Stimulated activated CD4-positive, alpha-beta T cell treated with anti-CD3 and anti-CD28 coated beads, TNF-alpha, amount 100 ng/mL, for 48 hours (primary cell): Measurements from ENCODE around the gene PTPRM.

Experiments used
- DNase-seq, 3 donors: peaks; one replicate each; pipeline ENCODE4 v3.0.0-alpha.2; 2020; ENCODE audit warnings: low read depth in 3 of 3

The PTPRM gene

DNA sequence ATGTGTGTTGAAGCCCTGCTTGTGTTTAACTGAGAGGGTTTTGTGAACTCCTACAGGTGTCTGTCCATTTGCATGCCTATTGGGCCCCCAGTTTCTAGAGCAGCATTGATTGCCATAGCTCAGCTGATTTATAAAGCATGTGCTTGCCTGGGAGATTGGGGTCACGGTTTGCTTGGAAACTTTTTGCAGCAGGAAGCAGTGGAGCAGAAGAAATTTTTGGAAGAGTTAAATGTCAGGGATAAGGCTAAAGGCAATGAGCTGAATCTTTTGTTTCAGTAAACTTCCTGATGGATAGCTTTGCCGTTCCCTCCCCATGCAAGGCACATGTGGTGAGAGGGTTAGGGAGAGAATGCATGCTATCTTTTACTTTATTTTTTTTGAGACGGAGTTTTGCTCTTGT, 102.2 kb downstream of the PTPRM start:
- no peak for DNase-seq

DNA sequence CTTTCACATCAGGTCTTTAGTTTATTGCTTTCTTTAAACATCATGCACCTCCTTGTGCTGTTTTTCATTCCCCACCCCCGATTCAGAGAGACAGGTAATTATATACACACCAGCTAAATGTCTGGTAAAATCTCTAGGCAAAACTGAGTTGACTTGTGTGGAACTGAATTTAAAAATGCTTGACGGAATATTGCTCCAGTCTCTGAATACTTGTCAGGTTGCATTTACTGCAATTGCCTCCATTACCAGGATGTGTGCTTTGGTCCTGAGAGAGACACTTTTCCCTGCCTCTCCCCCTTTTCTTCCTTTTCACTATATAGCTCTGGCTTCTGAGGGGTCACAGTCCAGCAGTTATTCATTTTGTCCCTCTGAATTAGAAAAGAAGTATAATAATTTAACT, 104.0 kb downstream of the PTPRM start:
- no peak for DNase-seq

DNA sequence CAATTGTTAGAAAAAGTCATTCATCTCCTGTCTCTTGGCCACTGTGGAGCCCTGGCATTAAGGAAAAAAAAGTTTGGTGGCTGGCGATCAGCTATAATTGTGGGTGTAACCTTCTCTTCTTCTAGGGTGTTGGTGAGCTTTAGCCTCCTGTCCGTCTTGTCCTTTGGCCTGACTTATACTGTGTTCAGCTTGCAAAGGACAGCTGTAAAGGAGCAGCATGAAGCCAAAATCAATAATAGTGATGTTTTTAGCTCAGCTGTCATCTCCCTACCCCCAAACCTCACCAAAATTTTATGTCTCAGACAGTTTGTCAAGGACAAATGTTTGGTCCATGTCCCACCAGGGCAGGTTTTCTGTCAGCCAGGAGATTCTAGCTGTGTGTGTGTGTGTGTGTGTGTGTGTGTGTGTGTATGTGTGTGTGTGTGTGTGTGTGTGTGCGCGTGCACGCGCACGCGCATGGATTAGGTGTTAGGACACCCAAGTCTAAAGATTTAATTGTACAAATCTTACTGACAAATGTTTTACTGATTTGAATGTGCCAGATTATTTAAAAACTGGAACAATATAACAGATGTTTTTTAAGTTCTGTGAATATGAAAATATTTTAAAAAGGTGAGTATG, 109.2 kb downstream of the PTPRM start:
- DNase-seq, result no peak

DNA sequence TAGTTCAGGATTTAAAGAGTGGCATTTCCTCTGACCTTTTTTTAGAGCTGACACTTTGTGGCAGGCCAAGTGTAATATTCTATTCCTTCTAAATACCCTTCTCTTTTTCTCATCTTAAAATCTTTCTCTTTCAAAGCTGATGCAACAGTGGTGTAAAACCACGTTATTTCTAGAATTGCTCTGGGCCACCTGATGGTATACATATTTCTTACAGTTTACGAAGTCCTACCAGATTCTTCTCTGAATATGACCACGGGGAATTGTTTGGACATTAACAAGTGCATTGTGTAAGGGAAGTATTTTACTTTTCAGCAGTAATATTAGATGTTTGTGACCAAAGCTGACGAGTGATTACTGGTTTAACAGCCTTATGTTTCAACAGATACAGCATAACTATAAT, 109.9 kb downstream of the PTPRM start:
- DNase-seq, result no peak

DNA sequence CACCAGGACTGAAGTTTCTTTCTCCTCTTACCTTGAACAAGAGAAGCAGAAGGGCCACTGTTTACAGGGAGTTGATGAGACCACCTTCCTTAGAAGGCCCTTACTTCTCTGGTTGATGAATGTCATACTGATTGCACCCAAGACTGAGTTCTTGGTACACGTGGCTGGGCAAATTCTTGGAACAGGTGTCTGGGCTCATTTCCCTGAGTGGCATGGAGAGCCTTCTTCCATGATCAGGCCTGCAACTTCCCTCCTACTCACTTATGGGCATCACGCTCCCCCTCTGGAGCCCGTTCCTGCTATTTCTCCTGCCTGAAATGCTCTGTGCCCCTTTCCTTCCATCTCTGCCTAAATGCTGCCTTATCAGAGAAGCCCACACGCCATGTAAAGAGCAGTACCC, 110.3 kb downstream of the PTPRM start:
- DNase-seq, result no peak

DNA sequence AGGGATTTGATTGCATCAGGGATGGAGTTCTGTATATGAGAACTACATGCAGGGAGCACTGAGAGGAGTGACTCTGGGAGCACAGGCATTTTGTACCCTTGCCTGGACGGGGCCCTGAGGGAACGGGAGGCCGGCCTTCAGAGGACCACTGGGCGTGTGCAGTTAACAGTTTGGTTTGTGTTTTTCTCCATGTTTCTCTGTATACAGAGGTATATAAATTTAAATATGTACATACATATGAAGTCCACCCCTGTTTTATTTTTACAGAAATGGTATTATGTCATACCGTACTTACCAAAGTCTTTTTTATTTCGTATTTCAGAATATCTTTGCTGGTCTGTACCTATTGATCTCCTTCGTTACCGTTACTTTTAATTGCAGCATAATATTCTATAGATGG, 111.3 kb downstream of the PTPRM start:
- DNase-seq, result no peak

DNA sequence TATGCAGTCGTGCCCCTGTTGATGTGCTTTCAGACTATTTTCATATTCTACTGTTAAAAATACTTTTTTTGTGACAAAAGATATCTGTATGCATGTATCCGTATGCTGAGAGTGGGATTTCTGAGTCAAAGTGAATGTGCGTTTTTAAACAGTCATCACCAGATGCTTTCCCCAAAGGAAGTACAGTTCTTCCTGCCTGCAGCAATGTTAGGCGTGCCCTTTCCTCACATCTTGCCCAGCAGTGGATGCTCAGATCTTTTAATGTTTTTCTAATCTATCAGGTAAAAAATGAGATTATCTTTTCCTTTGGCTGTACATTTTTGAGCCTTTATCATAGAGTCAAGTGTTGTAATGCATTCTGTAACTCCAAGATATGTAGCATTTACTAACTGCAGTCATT, 111.7 kb downstream of the PTPRM start:
- no peak for DNase-seq

DNA sequence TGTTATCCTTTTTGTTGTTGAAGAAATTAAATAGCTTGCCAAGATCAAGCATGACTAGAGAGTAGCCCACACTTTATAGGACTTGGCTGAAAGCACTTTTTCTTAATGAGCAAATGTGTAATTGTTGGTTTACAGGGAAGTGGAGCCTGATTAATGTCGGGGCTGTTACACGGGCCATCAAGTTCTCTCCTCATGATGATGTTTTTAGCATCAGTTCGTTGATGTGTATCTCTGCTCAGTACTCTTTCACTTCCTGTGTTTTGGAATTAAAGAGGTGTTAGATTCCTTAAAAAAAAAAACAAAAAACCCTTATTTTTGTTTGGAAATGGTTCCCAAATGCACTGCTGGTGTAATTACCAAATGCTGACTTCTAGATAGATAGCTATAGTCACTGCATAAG, 114.2 kb downstream of the PTPRM start:
- DNase-seq, result no peak

DNA sequence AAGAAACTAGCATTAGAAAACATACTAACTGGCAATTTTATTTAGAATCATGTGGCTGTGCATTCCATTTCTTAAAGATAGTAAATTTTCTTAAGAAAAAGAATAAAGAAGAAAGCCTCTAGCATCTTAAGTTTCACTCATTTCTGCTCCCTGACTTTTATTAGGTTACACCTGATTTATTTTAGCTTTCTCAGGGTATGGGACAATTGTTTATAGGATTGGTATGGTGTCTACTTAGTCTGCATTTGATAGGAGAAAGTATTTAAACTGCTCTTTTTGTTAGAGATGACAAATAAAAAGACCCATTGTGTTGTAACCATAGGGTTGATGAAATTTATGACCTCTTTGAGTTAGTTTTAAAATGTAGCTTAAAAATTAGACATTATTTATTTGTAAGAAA, 115.2 kb downstream of the PTPRM start:
- no peak for DNase-seq

DNA sequence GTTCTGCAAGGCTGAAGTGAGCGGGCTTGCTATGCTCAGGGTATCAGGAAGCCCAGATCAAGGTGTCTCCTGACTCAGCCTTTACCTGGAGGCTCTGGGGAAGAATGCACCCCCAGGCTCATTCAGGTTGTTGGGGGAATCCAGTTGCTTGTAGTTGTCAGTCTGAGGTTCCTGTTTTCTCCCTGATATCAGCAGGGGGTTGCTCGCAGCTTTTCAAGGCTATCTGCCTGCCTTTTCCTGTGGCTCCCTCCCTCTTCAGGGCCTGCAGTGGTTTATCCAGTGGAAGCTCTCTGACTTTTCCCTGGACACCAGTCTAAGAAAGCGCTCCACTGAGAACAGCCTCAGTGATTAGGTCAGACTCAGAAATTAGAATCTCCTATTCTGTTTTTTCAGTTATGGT, 116.6 kb downstream of the PTPRM start:
- no peak for DNase-seq

DNA sequence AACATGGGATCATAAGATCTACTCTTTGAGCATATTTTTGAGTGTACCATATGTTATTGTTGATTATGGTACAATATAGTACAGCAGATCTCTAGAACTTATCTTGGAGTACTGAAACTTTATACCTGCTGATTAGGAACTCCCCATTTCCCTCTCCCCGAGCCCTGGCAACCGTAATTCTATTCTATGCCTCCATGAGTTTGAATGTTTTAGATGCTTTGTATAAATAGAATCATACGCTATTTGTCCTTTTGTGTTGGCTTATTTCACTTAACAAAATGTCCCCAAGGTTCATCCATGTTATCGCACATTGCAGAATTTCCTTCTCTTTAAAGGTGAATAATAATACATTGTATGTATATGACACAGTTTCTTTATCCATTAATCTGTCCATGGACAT, 117.2 kb downstream of the PTPRM start:
- no peak for DNase-seq

DNA sequence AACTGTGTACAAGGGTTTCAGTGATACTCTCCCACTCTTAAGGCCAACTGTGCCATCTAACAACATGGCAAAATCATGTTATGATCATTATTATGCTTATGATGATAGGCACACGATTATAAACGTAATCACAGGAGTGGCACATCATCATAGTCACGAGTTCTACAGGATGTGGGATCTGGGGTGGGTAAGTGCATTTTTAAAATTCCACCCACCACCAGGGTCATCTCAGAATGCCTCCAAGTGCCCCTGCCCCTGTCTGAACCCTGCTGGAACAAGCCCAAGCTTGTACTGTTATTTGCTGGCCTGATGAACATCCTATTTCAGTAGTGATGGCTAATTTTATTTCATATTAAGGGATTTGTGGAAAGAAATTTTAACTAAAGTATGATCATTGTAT, 117.8 kb downstream of the PTPRM start:
- no peak for DNase-seq

DNA sequence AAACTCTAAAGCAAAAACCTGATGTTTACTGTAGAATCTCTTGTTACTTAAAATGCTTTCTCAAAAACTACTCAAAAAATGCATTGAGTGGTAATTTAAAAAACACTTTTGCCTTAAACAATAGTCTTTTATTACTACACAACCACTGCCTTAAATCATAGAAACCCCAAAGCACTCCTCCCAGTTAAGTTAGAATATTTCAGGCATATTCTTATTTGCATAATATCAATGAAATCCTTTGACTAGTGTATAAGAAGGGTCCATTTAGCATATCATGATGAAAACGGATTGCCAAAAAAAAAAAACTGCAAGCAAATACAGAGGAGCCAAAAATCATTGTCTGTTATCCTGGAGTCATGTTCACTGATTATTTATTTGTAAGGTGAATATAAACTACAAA, 119.2 kb downstream of the PTPRM start:
- DNase-seq, result no peak

DNA sequence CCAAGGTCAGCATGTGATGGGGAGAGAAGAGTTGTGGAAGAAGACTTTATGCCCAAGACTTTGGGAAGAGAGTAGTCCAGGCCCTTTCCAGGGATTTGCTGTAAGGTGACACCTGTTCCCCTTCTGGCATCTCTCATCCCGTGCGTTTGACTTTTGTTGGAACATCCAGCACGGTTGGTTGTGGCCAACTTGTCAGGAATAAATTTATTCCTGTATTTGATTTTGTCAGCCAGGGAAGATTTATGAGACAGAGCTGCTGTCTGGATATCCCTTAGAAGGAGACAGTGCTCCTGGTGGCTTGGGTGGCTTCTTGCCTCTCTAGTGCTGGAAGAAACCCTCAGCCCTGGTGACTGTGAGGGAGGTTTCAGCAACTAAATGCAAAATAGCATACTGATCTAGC, 121.5 kb downstream of the PTPRM start:
- DNase-seq, result no peak

DNA sequence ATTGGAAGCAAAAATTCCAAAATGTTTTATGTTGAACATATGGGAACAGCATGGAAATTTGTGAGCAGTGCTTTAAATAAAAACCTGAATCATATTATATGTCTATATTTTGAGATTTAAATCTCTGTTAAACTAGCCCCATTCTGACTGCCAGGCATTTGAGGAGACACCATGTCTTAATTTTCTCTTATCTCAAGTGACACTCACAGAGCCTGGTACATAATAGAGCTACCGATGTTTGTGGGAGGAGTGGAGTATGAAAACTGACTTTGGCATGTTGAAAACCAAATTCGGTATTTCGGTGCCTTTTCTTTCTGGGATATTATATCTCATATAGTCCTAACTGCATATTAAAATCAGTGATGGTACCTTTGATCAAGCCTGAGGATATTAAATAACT, 124.1 kb downstream of the PTPRM start:
- DNase-seq, result no peak

DNA sequence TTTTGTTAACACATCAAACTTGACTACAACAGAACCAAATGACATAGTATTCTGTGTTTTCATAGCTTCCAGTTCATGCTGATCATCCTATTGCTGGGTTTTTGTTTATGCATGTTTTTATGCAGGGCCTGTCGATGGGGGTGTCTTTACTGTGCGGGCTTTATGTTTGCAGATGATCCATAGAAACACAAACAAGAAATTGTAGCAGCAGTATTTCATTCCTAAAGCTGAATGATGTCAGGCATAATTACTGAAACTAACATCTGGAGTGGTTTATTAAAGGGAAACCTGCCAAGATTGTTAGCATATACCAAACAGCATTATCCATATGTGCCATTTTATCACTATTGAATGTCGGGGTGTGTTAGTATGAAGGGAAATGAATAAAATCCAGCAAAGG, 129.7 kb downstream of the PTPRM start:
- DNase-seq, result no peak

DNA sequence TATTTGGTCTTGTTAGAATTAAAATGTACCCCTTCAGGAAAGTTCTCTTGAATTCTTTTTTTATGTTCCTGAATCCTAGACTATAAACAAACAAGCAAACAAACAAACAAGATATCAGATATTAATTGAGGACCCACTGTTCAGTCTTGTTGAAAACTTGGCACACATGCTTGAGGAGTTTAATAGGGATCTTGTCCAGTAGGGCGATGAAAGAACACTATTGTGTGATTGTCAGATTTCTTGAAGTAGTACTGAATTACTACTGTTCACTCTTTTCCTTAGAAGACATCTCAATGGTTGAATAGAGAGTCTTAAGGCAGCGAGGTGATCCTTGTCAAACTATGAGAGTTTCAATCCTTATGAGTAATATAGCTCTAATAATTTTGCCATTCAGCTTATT, 130.2 kb downstream of the PTPRM start:
- DNase-seq, result no peak

DNA sequence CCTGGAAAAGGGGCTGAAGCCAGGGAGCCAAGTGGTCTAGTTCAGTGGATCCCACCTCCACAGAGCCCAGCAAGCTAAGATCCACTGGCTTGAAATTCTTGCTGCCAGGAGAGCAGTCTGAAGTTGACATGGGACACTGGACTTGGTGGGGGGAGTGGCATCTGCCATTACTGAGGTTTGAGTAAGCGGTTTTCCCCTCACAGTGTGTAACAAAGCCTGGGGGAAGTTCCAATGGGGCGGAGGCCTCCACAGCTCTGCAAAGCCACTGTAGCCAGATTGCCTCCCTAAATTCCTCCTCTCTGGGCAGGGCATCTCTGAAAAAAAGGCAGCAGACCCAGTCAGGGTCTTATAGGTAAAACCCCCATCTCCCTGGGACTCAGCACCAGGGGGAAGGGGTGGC, 144.4 kb downstream of the PTPRM start:
- DNase-seq, result no peak

DNA sequence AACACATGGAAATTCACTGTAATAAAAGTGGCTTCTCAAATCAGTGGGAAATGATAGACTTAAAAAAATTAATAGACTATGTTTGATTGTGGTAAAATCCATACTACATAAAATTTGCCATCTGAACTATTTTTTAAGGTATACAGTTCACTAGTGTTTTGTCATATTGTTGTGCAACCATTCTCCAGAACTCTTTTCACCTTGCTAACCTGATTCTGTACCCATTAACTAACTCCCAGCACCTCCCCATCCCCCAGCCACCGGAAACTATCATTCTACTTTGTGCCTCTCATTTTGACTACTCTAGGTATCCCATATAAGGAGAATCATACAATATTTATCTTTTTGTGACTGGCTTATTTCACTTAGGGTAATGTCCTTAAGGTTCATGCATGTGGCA, 153.3 kb downstream of the PTPRM start:
- DNase-seq, result no peak

DNA sequence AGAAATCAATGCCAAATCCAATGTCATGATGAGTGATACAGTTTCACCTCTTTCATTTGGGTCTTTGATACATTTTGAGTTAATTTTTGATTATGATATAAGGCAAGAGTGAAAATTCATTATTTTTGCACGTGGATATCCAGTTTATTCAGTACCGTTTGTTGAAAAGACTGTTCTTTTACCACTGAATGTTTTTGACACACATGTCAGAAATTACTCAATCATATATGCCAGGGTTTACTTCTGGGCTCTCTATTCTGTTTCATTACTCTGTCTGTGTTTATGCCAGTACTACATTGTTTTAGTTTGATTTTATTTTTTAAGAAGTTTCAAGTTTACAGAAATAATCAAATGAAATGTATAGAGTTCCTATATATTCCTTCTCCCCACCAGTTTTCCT, 154.4 kb downstream of the PTPRM start:
- no peak for DNase-seq

DNA sequence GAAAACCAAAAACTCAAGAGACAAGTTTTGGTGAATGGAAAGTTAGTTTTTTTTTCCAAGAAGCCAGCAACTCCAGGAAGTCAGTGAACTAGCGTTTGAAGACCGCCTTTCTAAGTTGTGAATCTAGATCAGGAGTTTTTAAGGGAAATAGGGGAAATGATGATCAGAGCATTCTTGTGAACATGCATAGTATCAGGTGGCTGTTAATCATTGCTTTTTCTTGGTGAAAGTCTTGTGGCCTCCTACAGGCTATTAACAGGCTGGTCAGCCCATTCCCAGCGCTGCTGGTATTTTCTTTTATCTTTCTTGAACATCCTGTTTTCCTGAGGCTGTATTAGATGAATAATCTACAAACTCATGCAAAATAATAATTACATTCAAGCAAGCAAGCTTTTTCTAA, 155.8 kb downstream of the PTPRM start:
- no peak for DNase-seq

DNA sequence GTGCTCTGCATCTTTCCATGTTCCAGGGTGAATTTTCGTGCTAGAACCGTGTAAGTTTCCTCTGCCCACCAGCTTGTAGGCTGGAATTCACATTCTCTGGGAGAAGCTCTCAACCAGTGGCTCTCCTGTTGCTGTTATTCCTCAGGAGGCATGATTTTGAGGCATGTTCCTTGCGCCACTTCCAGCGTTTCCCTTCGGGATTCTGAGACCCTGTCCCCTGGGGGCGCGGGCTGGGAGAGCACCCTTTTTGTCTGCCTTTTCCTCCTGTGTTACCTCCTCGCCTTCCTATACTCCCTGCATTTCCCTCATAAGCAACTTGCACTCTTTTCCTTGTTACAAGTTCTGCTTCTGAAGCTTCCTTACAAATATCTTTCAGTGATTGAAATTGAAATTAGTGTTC, 156.4 kb downstream of the PTPRM start:
- no peak for DNase-seq

DNA sequence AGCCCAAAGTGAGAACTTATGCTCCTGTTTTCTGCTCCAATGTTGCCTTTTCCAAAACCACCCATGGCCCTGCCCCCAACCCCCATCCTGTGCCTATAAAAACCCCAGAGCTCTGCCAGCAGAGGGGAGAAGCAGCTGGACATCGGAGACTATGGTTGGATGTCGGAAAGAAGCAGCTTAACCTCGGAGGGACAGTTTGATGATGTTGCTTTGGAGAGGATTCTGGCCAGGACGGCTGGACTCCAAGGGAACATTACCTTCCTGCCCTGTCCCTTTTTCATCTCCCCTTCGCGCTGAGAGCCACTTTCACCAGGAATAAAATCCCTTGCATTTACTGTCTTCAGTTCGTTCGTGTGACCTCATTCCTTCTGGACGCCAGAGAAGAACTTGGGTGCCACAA, 158.4 kb downstream of the PTPRM start:
- no peak for DNase-seq

DNA sequence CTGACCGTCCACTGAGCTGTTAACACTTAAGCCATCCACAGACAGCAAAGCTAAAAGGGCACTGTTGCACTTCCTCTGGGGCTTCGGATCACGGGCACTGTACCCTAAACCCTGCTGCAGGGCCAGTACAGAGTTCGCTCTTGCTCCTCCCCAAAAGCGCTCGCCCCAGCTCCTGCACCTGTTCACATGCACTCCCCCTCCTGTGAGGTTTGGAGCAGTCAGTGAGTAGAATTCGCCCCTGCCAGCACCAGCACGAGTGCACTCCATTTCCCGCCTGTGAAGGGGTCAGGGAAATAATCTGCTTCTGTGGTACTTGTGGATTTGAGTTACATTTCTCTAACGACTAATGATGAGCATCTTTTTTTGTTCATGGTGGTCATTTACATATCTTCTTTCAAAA, 158.8 kb downstream of the PTPRM start:
- DNase-seq, result no peak

DNA sequence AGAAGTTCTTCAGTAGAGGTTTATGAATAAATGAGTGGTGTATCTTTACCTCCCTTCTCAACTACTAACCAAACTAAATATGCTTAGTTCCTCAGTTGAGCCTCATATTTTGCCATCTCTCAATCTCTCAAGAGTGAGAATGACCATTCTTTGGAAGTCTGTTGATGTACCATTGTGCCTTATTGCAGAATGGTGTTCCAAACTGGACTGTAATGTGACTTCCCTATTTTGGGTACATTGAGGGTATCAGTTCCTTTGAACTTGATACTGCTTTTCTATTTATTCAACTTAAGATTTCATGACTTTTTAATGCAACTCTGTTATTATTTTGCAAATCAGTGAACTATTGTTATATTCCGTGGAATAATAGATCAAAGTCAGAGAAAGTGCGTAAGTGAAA, 159.4 kb downstream of the PTPRM start:
- DNase-seq, result no peak
